SK-N-SH (cell line): ENCODE data around the gene IL17REL. TPM values are rescaled to one million over a fixed set of nuclear protein-coding genes. Genes with fewer than 3 reads are reported as not detected.

Experiments used
- CTCF ChIA-PET: fragments of 300-600, 350-600 bp; formaldehyde crosslinking; extraction: SDS; loops from one replicate; lab custom pipeline; 2021; lab: Yijun Ruan, JAX
- POLR2A ChIA-PET: fragments of 350-600 bp; sonication (Branson Sonifier 250); formaldehyde crosslinking; extraction: SDS; loops from one replicate; lab custom pipeline; 2020; ENCODE audit warnings: antibody characterized with exemption, inconsistent platforms; lab: Yijun Ruan, JAX
- DNase-seq: peaks from one replicate; pipeline ENCODE4 v3.0.0; 2012
- H2AFZ ChIP-seq: fragments of 200-600 bp; sonication (generic); 2 replicates; pipeline ENCODE4 v1.8.1; 2016; ENCODE audit warnings: antibody characterized with exemption, mild to moderate bottlenecking, low read depth
- H3F3A ChIP-seq: fragments of 200-600 bp; sonication (generic); replicated peaks from 2 replicates; pipeline ENCODE3; 2016; ENCODE audit warnings: antibody characterized with exemption, mild to moderate bottlenecking; ENCODE audit not compliant: insufficient read depth
- H3K27ac ChIP-seq, 2 experiments: fragments of 200-500 bp in 1 of 2; fragments of 200-600 bp in 1 of 2; sonication (Bioruptor generic) in 1 of 2; sonication (generic), shearing (Covaris generic) in 1 of 2; 2 replicates each; pipeline versions ENCODE4 v1.5.1 to v1.6.1; 2014 to 2016; ENCODE audit warnings: low read depth in 2 of 2, inconsistent platforms in 1 of 2, low read length in 1 of 2, mild to moderate bottlenecking in 1 of 2, mixed read lengths in 1 of 2
- H3K27me3 ChIP-seq: fragments of 200-600 bp; sonication (generic), shearing (Covaris generic); 2 replicates; pipeline ENCODE4 v1.6.1; 2016; ENCODE audit warnings: mixed run types; ENCODE audit not compliant: insufficient read depth
- H3K36me3 ChIP-seq, 2 experiments: fragments of 200-500 bp in 1 of 2; fragments of 200-600 bp in 1 of 2; sonication (Bioruptor generic) in 1 of 2; sonication (generic) in 1 of 2; replicated peaks in 1 of 2; 2 replicates each; pipeline versions ENCODE3 to v1.5.1; 2014 to 2016; ENCODE audit warnings: low read length in 1 of 2, mild to moderate bottlenecking in 1 of 2; ENCODE audit not compliant: insufficient read depth in 2 of 2, control insufficient read depth in 1 of 2
- H3K4me1 ChIP-seq, 2 experiments: fragments of 200-500 bp in 1 of 2; fragments of 200-600 bp in 1 of 2; sonication (Bioruptor generic) in 1 of 2; sonication (generic), shearing (Covaris generic) in 1 of 2; 2 replicates each; pipeline versions ENCODE4 v1.5.1 to v1.6.1; 2014 to 2016; ENCODE audit warnings: low read depth in 1 of 2, low read length in 1 of 2, mixed run types in 1 of 2; ENCODE audit not compliant: insufficient read depth in 2 of 2, control insufficient read depth in 1 of 2
- H3K4me2 ChIP-seq: fragments of 200-600 bp; sonication (generic), shearing (Covaris generic); 2 replicates; pipeline ENCODE4 v1.6.1; 2017; ENCODE audit warnings: mixed run types
- H3K4me3 ChIP-seq, 2 experiments: fragments of 200-500 bp in 1 of 2; fragments of 200-600 bp in 1 of 2; sonication (Bioruptor generic) in 1 of 2; sonication (generic), shearing (Covaris generic) in 1 of 2; 2 replicates each; pipeline versions ENCODE4 v1.5.1 to v1.8.1; 2014 to 2016; ENCODE audit warnings: low read depth in 2 of 2, inconsistent platforms in 1 of 2, low read length in 1 of 2, mild to moderate bottlenecking in 1 of 2, mixed read lengths in 1 of 2, moderate library complexity in 1 of 2
- H3K79me2 ChIP-seq: fragments of 200-600 bp; sonication (generic); 2 replicates; pipeline ENCODE4 v1.8.1; 2017; ENCODE audit warnings: mild to moderate bottlenecking; ENCODE audit not compliant: insufficient read depth
- H3K9ac ChIP-seq: fragments of 200-600 bp; sonication (generic); 2 replicates; pipeline ENCODE4 v1.6.1; 2017; ENCODE audit warnings: mixed run types
- H3K9me2 ChIP-seq: fragments of 200-600 bp; sonication (generic); 2 replicates; pipeline ENCODE4 v1.6.1; 2017; ENCODE audit warnings: mixed run types
- H3K9me3 ChIP-seq: fragments of 200-600 bp; sonication (generic); 2 replicates; pipeline ENCODE4 v1.6.1; 2017; ENCODE audit warnings: mixed run types, mild to moderate bottlenecking, moderate library complexity
- H4K20me1 ChIP-seq: fragments of 200-600 bp; sonication (generic); 2 replicates; pipeline ENCODE4 v1.6.1; 2017; ENCODE audit warnings: mild to moderate bottlenecking, mixed run types; ENCODE audit not compliant: insufficient read depth
- EP300 ChIP-seq, 2 experiments: IDR thresholded peaks; 2 replicates each; pipeline versions ENCODE4 v1.4.0 to v1.6.1; 2012; ENCODE audit warnings: borderline replicate concordance in 1 of 2, low read depth in 1 of 2, low read length in 1 of 2
- GABPA ChIP-seq: IDR thresholded peaks from 2 replicates; pipeline ENCODE4 v1.4.0; 2012; ENCODE audit warnings: low read depth, mild to moderate bottlenecking
- MXI1 ChIP-seq: IDR thresholded peaks from 2 replicates; pipeline ENCODE4 v1.6.1; 2012; ENCODE audit warnings: mild to moderate bottlenecking, low read depth, low read length, improper control_type of control experiment
- RCOR1 ChIP-seq: fragments of 150-350 bp; IDR thresholded peaks from 2 replicates; pipeline ENCODE4 v1.6.1; 2017; ENCODE audit warnings: antibody characterized with exemption, low read length
- SIN3A ChIP-seq: IDR thresholded peaks from 2 replicates; pipeline ENCODE4 v1.6.1; 2012; ENCODE audit warnings: low read depth, mild to moderate bottlenecking, low read length, moderate library complexity, borderline replicate concordance
- SMC3 ChIP-seq: IDR thresholded peaks from 2 replicates; pipeline ENCODE4 v1.6.1; 2012; ENCODE audit warnings: low read depth, low read length, improper control_type of control experiment
- TAF1 ChIP-seq: IDR thresholded peaks from 2 replicates; pipeline ENCODE4 v1.6.1; 2012; ENCODE audit warnings: low read depth, mild to moderate bottlenecking, low read length, moderate library complexity, borderline replicate concordance
- WGBS: methylation state at CpG from one replicate; pipeline ENCODE4 v1.1.6; 2017; ENCODE audit warnings: low lambda C conversion rate; 5-methylcytosine and 5-hydroxymethylcytosine counted together
- polyA plus RNA-seq, 3 experiments: library from polyadenylated mRNA; depleted of rRNA; stranded (reverse); fragments of >200 nt; gene quantifications; 2 replicates each; pipeline ENCODE4 v1.2.3, GENCODE V29; 2012
- TF ChIP-seq, protein P1 (sequence below): IDR thresholded peaks from 2 replicates; pipeline ENCODE4 v1.6.1; 2012; ENCODE audit warnings: mild to moderate bottlenecking, low read depth, low read length, moderate library complexity
- TF ChIP-seq, protein P2 (sequence below): IDR thresholded peaks from 2 replicates; pipeline ENCODE4; 2012
- TF ChIP-seq, protein P3 (sequence below): fragments of 150-350 bp; IDR thresholded peaks from 2 replicates; pipeline ENCODE4 v1.6.1; 2017; ENCODE audit warnings: antibody characterized with exemption, low read length, low read depth, borderline replicate concordance
- TF ChIP-seq, protein P4 (sequence below): IDR thresholded peaks from 2 replicates; pipeline ENCODE4 v1.4.0; 2012; ENCODE audit warnings: low read depth, borderline replicate concordance
- TF ChIP-seq, protein P5 (sequence below): fragments of 150-350 bp; IDR thresholded peaks from 2 replicates; pipeline ENCODE4 v1.6.1; 2016; ENCODE audit warnings: mild to moderate bottlenecking, low read depth, low read length
- TF ChIP-seq, protein P6 (sequence below): IDR thresholded peaks from 2 replicates; pipeline ENCODE4 v1.4.0; 2012; ENCODE audit warnings: low read depth, borderline replicate concordance

Gene IL17REL
- polyA plus RNA-seq, 1 of the 3 experiments (the other 2 are of a cell fraction): not detected

DNA sequence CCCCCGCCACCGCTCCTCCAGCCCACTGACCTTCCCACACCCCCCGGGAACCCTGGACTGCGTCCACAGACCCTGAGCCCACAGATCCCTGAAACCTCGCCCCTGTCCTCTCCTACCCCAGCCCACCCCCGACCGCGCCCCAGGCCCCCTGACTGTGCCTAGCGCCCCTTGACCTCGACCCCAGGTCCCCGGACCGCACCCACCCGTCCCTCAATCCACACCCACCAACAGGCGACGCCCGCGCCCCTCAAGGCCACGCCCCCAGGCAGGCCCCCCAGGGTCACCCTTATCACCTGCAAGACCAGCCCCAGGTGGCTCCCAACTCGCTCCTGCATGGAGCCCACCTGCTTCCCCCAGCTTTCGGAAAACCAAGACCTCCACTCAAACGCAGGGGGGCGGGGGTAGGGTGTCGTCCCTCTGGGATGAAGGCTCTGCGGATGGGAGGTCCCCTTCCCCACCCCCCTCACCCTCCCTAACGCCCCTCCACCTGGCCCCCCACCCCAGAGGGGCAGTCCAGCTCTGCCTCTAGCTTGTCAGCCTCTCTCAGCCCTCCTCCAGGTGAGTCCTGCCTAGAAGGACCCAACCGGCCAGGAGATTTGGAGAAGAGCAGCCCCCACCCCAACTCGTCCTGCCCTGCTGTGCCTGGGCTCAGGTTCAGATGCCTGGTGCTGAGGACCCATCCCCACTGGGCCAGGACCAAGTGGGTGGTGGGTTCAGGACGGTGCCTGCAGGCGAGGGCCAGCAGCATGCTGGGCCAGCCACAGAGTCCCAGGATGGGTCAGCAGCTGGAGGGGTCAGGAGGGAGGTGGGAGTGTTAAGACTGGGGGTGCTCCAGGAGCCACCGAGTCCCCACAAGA lies 3.1 kb upstream of the IL17REL start:
- peaks cover 74% of the 10 kb centered on the region for H3K27me3 ChIP-seq
- no peak overlapping the region for H3K4me3 ChIP-seq
- no peak overlapping the region for H2AFZ ChIP-seq
- TF ChIP-seq MXI1: no peak
- TF ChIP-seq, protein P1, sequence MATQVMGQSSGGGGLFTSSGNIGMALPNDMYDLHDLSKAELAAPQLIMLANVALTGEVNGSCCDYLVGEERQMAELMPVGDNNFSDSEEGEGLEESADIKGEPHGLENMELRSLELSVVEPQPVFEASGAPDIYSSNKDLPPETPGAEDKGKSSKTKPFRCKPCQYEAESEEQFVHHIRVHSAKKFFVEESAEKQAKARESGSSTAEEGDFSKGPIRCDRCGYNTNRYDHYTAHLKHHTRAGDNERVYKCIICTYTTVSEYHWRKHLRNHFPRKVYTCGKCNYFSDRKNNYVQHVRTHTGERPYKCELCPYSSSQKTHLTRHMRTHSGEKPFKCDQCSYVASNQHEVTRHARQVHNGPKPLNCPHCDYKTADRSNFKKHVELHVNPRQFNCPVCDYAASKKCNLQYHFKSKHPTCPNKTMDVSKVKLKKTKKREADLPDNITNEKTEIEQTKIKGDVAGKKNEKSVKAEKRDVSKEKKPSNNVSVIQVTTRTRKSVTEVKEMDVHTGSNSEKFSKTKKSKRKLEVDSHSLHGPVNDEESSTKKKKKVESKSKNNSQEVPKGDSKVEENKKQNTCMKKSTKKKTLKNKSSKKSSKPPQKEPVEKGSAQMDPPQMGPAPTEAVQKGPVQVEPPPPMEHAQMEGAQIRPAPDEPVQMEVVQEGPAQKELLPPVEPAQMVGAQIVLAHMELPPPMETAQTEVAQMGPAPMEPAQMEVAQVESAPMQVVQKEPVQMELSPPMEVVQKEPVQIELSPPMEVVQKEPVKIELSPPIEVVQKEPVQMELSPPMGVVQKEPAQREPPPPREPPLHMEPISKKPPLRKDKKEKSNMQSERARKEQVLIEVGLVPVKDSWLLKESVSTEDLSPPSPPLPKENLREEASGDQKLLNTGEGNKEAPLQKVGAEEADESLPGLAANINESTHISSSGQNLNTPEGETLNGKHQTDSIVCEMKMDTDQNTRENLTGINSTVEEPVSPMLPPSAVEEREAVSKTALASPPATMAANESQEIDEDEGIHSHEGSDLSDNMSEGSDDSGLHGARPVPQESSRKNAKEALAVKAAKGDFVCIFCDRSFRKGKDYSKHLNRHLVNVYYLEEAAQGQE: no peak
- no peak for TF ChIP-seq SMC3
- no peak for TF ChIP-seq RCOR1
- TF ChIP-seq, protein P2, sequence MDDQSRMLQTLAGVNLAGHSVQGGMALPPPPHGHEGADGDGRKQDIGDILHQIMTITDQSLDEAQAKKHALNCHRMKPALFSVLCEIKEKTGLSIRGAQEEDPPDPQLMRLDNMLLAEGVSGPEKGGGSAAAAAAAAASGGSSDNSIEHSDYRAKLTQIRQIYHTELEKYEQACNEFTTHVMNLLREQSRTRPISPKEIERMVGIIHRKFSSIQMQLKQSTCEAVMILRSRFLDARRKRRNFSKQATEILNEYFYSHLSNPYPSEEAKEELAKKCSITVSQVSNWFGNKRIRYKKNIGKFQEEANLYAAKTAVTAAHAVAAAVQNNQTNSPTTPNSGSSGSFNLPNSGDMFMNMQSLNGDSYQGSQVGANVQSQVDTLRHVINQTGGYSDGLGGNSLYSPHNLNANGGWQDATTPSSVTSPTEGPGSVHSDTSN: no peak
- TF ChIP-seq, protein P3, sequence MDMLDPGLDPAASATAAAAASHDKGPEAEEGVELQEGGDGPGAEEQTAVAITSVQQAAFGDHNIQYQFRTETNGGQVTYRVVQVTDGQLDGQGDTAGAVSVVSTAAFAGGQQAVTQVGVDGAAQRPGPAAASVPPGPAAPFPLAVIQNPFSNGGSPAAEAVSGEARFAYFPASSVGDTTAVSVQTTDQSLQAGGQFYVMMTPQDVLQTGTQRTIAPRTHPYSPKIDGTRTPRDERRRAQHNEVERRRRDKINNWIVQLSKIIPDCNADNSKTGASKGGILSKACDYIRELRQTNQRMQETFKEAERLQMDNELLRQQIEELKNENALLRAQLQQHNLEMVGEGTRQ: no peak
- TF ChIP-seq, protein P4, sequence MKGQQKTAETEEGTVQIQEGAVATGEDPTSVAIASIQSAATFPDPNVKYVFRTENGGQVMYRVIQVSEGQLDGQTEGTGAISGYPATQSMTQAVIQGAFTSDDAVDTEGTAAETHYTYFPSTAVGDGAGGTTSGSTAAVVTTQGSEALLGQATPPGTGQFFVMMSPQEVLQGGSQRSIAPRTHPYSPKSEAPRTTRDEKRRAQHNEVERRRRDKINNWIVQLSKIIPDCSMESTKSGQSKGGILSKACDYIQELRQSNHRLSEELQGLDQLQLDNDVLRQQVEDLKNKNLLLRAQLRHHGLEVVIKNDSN: no peak
- TF ChIP-seq, protein P5, sequence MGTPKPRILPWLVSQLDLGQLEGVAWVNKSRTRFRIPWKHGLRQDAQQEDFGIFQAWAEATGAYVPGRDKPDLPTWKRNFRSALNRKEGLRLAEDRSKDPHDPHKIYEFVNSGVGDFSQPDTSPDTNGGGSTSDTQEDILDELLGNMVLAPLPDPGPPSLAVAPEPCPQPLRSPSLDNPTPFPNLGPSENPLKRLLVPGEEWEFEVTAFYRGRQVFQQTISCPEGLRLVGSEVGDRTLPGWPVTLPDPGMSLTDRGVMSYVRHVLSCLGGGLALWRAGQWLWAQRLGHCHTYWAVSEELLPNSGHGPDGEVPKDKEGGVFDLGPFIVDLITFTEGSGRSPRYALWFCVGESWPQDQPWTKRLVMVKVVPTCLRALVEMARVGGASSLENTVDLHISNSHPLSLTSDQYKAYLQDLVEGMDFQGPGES: no peak
- no peak for TF ChIP-seq EP300 (IDR thresholded peaks at IDR 0.05; ENCODE audit: borderline replicate concordance in 1 of 2, low read depth in 1 of 2, low read length in 1 of 2)
- TF ChIP-seq GABPA: no peak
- no peak for TF ChIP-seq SIN3A
- TF ChIP-seq, protein P6, sequence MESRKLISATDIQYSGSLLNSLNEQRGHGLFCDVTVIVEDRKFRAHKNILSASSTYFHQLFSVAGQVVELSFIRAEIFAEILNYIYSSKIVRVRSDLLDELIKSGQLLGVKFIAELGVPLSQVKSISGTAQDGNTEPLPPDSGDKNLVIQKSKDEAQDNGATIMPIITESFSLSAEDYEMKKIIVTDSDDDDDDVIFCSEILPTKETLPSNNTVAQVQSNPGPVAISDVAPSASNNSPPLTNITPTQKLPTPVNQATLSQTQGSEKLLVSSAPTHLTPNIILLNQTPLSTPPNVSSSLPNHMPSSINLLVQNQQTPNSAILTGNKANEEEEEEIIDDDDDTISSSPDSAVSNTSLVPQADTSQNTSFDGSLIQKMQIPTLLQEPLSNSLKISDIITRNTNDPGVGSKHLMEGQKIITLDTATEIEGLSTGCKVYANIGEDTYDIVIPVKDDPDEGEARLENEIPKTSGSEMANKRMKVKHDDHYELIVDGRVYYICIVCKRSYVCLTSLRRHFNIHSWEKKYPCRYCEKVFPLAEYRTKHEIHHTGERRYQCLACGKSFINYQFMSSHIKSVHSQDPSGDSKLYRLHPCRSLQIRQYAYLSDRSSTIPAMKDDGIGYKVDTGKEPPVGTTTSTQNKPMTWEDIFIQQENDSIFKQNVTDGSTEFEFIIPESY: no peak
- no peak for TF ChIP-seq TAF1
- TF ChIP-seq, all 33 proteins: peak for 0
- Histone ChIP-seq H3K9me2 (no peaks in the 10 kb centered on the region), H4K20me1 (no peaks in the 10 kb centered on the region), H3K79me2 (no peaks in the 10 kb centered on the region), H3F3A (no peaks in the 10 kb centered on the region), H3K4me2 (no peak overlapping the region), H3K27ac (no peak overlapping the region), H3K36me3 (no peaks in the 10 kb centered on the region), H3K9ac (no peak overlapping the region), H3K9me3 (no peaks in the 10 kb centered on the region), H3K4me1 (no peaks in the 10 kb centered on the region)
- peak; percentile 41 for DNase-seq
- 53% methylated on average over 19 of the region's 30 CpGs for WGBS
- ChIA-PET POLR2A (no interaction called here), CTCF (interaction anchor here (1.5 to 2.6 kb wide), 3 partner anchors 15 to 85 kb away, joined by 6 to 9 read pairs (median 9); no protein-coding TSS in a partner anchor)
